Measurements from ENCODE around the gene HOMER1. TPM values are rescaled to one million over a fixed set of nuclear protein-coding genes. Genes with fewer than 3 reads are reported as not detected.

The HOMER1 gene
- total RNA-seq, 2 donors from 2014 or later: 2.1 to 15.8 TPM

DNA sequence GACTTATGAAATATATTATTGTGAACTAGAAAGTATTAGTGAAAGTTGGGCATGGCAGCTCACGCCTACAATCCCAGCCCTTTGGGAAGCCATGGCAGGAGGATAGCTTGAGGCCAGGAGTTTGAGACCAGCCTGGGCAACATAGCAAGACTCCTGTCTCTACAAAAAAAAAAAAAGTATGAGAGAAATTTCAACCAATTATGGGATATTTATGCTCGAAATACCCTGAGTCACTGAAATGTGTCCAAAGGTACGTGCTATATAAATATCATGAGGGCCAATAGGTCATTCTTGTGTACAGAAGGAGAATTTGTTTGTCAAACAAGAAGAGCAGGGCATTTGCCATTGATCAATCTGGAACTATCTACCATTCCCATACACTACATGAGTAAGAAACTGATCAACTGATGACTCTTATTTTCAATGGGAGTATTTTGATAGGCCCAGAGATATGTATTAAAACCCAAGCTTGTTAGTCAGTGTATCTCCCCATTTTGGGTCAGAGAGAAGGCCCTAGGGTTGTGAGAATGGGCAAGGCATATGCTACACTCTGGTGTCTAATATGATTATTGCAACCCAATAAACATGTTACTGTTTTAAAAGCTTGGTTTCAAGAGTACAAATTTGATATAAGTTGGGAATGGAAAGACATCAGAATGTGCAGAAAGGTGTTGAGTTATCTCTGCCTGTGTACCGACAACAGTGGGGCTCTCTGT is 21.7 kb upstream of the HOMER1 start:
- 91% methylated on average over 4 of the region's 4 CpGs for WGBS

DNA sequence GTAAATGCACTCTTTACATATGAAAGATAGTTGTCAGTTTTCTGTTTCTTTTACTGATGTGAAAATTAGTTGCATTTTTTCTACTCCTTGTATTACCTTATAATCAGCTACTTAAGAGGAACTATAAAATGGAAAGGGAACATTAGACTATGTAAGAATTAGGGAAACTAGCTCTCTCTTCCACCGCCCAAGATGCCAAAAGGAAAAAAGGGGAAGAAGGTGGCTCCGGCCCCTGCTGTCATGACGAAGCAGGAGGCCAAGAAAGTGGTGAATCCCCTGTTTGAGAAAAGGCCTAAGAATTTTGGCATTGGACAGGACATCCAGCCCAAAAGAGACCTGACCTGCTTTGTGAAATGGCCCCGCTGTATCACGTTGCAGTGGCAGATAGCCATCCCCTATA is 15.2 kb upstream of the HOMER1 start:
- 75% methylated on average over 5 of the region's 5 CpGs for WGBS
- TF ChIP-seq POLR2A (IDR thresholded peaks at IDR 0.05): no peak
- TF ChIP-seq, protein P1, sequence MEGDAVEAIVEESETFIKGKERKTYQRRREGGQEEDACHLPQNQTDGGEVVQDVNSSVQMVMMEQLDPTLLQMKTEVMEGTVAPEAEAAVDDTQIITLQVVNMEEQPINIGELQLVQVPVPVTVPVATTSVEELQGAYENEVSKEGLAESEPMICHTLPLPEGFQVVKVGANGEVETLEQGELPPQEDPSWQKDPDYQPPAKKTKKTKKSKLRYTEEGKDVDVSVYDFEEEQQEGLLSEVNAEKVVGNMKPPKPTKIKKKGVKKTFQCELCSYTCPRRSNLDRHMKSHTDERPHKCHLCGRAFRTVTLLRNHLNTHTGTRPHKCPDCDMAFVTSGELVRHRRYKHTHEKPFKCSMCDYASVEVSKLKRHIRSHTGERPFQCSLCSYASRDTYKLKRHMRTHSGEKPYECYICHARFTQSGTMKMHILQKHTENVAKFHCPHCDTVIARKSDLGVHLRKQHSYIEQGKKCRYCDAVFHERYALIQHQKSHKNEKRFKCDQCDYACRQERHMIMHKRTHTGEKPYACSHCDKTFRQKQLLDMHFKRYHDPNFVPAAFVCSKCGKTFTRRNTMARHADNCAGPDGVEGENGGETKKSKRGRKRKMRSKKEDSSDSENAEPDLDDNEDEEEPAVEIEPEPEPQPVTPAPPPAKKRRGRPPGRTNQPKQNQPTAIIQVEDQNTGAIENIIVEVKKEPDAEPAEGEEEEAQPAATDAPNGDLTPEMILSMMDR (IDR thresholded peaks at IDR 0.05): no peak
- no peak for TF ChIP-seq POLR2AphosphoS5 (IDR thresholded peaks at IDR 0.05)
- no peak overlapping the region for H3K27ac ChIP-seq
- intact Hi-C loops (cut with DNase I): no loop called here
- H3K4me1 ChIP-seq (replicated peaks): no peaks in the 10 kb centered on the region
- no peaks in the 10 kb centered on the region for H3K36me3 ChIP-seq
- no peak for DNase-seq (ENCODE audit: low spot score)
- H3K27me3 ChIP-seq (replicated peaks; ENCODE audit: insufficient read depth): no peaks in the 10 kb centered on the region
- no peaks in the 10 kb centered on the region for H3K9me3 ChIP-seq
- no peak overlapping the region for H3K4me3 ChIP-seq

More for the DNA sequence above, 21.7 kb upstream of the HOMER1 start:
- Histone ChIP-seq H3K4me3 (no peak overlapping the region), H3K27me3 (replicated peaks; ENCODE audit: insufficient read depth) (no peaks in the 10 kb centered on the region), H3K36me3 (no peaks in the 10 kb centered on the region), H3K9me3 (no peaks in the 10 kb centered on the region), H3K27ac (no peak overlapping the region), H3K4me1 (replicated peaks) (no peaks in the 10 kb centered on the region)
- no peak for DNase-seq (ENCODE audit: low spot score)
- intact Hi-C loops (cut with DNase I): no loop called here
- TF ChIP-seq, protein P1 (IDR thresholded peaks at IDR 0.05): no peak
- TF ChIP-seq POLR2A (IDR thresholded peaks at IDR 0.05) (no peak), POLR2AphosphoS5 (IDR thresholded peaks at IDR 0.05) (no peak)

DNA sequence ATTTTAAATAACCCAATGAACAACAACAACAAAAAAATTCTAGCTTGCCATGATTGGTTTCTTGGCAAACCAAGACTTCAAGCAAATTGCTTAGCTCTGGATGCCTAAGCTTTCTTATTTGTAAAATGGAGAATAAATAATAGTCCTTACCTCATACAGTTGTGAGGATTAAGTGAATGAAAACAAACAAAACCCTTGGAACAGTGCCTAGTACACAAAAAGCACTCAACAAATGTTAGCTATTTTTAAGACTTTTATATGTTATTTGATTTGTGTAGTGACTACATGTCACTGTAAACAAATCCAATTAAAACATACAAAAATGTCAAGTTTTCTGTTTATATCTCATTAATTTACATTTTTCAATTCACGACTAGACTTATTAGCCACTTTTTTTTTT is 13.5 kb upstream of the HOMER1 start:
- TF ChIP-seq, protein P1 (IDR thresholded peaks at IDR 0.05): no peak
- TF ChIP-seq POLR2A (IDR thresholded peaks at IDR 0.05) (no peak), POLR2AphosphoS5 (IDR thresholded peaks at IDR 0.05) (no peak)
- Histone ChIP-seq H3K4me3 (no peak overlapping the region), H3K27ac (no peak overlapping the region), H3K27me3 (replicated peaks; ENCODE audit: insufficient read depth) (no peaks in the 10 kb centered on the region), H3K9me3 (no peaks in the 10 kb centered on the region), H3K4me1 (replicated peaks) (no peaks in the 10 kb centered on the region), H3K36me3 (no peaks in the 10 kb centered on the region)
- intact Hi-C loops (cut with DNase I): no loop called here
- no peak for DNase-seq (ENCODE audit: low spot score)
- WGBS: 37% methylated on average over 1 of the region's 1 CpG

GRCh38 chr5:79526928-79527327 is 13.0 kb upstream of the HOMER1 start:
- H3K9me3 ChIP-seq: no peaks in the 10 kb centered on the region
- no peaks in the 10 kb centered on the region for H3K4me1 ChIP-seq (replicated peaks)
- H3K36me3 ChIP-seq: no peaks in the 10 kb centered on the region
- WGBS: 79% methylated on average over 5 of the region's 5 CpGs
- intact Hi-C loops (cut with DNase I): no loop called here
- no peaks in the 10 kb centered on the region for H3K27me3 ChIP-seq (replicated peaks; ENCODE audit: insufficient read depth)
- DNase-seq (ENCODE audit: low spot score): no peak
- TF ChIP-seq POLR2AphosphoS5 (IDR thresholded peaks at IDR 0.05): no peak
- no peak overlapping the region for H3K4me3 ChIP-seq
- H3K27ac ChIP-seq: no peak overlapping the region

DNA sequence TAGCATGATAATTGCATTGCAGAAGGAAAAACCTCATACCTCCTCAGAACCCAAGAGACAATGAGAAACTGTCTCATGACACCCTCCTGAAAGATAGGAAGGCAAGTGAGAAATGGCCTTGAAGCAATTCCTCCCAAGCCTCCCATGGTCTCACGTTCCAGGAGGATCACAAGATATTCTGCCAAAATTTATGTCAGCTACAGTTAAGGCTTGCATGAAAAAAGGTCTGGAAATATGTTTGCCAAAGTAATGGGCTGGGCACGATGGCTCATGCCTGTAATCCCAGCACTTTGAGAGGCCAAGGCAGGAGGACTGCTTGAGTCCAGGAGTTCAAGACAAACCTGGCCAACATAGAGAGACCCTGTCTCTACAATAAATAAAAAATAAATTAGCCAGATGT is 12.6 kb upstream of the HOMER1 start:
- DNase-seq (ENCODE audit: low spot score): no peak
- Histone ChIP-seq H3K4me1 (replicated peaks) (no peaks in the 10 kb centered on the region), H3K27me3 (replicated peaks; ENCODE audit: insufficient read depth) (no peaks in the 10 kb centered on the region), H3K9me3 (no peaks in the 10 kb centered on the region), H3K36me3 (no peaks in the 10 kb centered on the region), H3K27ac (no peak overlapping the region), H3K4me3 (no peak overlapping the region)
- 82% methylated on average over 2 of the region's 2 CpGs for WGBS
- TF ChIP-seq, protein P1 (IDR thresholded peaks at IDR 0.05): no peak
- no peak for TF ChIP-seq POLR2A (IDR thresholded peaks at IDR 0.05)
- TF ChIP-seq POLR2AphosphoS5 (IDR thresholded peaks at IDR 0.05): no peak
- intact Hi-C loops (cut with DNase I): no loop called here
